K562 (cell line): ENCODE measurements around the gene OCIAD1. TPM values are rescaled to one million over a fixed set of nuclear protein-coding genes. Genes with fewer than 3 reads are reported as not detected.

Source experiments
- ATAC-seq: fragments of 200-7000 bp; cut with Tn5 transposase; 3 replicates; pipeline ENCODE4 v1.9.1; 2020; ENCODE audit warnings: moderate library complexity
- BruUV-seq: library from RNA; stranded (reverse); fragments of 400-500 nt; replicated peaks from 2 replicates; lab custom pipeline; 2021; lab: Mats Ljungman, UMichigan
- CTCF ChIA-PET: fragments of 300-600 bp; formaldehyde crosslinking; extraction: SDS; loops from one replicate; lab custom pipeline; 2021; ENCODE audit warnings: low intra/inter-chr PET ratio; lab: Yijun Ruan, JAX
- POLR2A ChIA-PET: fragments of 300-600, 350-650 bp; sonication (Branson Sonifier 250); formaldehyde crosslinking; extraction: SDS; loops from one replicate; lab custom pipeline; 2021; ENCODE audit warnings: antibody characterized with exemption, inconsistent platforms; lab: Yijun Ruan, JAX
- DNase-seq, 4 experiments: peaks; one replicate each; pipeline versions ENCODE4 v3.0.0 to v3.0.0-alpha.2; 2011 to 2018; ENCODE audit warnings: low spot score in 3 of 4, mixed read lengths in 3 of 4; ENCODE audit errors: extremely low read depth in 1 of 4
- FAIRE-seq: peaks from 2 replicates; lab custom pipeline; 2011; peaks lifted over from hg19 to GRCh38; lab: Jason Lieb, UNC
- H2AFZ ChIP-seq: 2 replicates; pipeline ENCODE4 v1.6.0; 2011; ENCODE audit warnings: low read depth, low read length, control low read depth, inconsistent platforms
- H3K27ac ChIP-seq: fragments of 200-600 bp; 3 replicates; pipeline ENCODE4 v1.8.0; 2011; ENCODE audit warnings: low read depth, mild to moderate bottlenecking, control low read depth, inconsistent platforms, low read length, moderate library complexity, mixed read lengths; ENCODE audit errors: extremely low read depth
- H3K27me3 ChIP-seq, 2 experiments: fragments of 300-600 bp in 1 of 2; 2 replicates in 1 of 2; 3 replicates in 1 of 2; pipeline versions ENCODE4 v1.6.0 to v1.8.0; 2011; ENCODE audit warnings: inconsistent platforms in 2 of 2, low read length in 2 of 2, mild to moderate bottlenecking in 1 of 2, mixed read lengths in 1 of 2, moderate library complexity in 1 of 2; ENCODE audit not compliant: control insufficient read depth in 2 of 2, insufficient read depth in 2 of 2
- H3K36me3 ChIP-seq: fragments of 300-600 bp; 3 replicates; pipeline ENCODE4 v1.8.0; 2011; ENCODE audit warnings: mild to moderate bottlenecking, low read length, inconsistent platforms; ENCODE audit not compliant: control insufficient read depth, insufficient read depth
- H3K4me1 ChIP-seq, 2 experiments: fragments of 200-600 bp in 1 of 2; replicated peaks in 1 of 2; 2 replicates in 1 of 2; 3 replicates in 1 of 2; pipeline versions ENCODE4 v1.5.1 to v1.8.0; 2011; ENCODE audit warnings: inconsistent platforms in 2 of 2, low read length in 2 of 2, mild to moderate bottlenecking in 1 of 2, mixed read lengths in 1 of 2, moderate library complexity in 1 of 2; ENCODE audit not compliant: control insufficient read depth in 2 of 2, insufficient read depth in 2 of 2
- H3K4me2 ChIP-seq: 2 replicates; pipeline ENCODE4 v1.6.1; 2011; ENCODE audit warnings: low read length, control low read depth, inconsistent platforms, mixed read lengths; ENCODE audit not compliant: insufficient read depth
- H3K4me3 ChIP-seq: fragments of 200-600 bp; sonication (generic), shearing (Covaris generic); 2 replicates; pipeline ENCODE4 v1.5.1; 2016; ENCODE audit warnings: control low read depth, inconsistent platforms
- H3K79me2 ChIP-seq: fragments of 200-600 bp; 3 replicates; pipeline ENCODE4 v1.8.0; 2011; ENCODE audit warnings: low read length, inconsistent platforms; ENCODE audit not compliant: control insufficient read depth, insufficient read depth
- H3K9ac ChIP-seq, 2 experiments: 2 replicates each; pipeline versions ENCODE4 v1.6.0 to v1.6.1; 2011; ENCODE audit warnings: low read depth in 2 of 2, low read length in 2 of 2, control low read depth in 1 of 2, inconsistent platforms in 1 of 2, mild to moderate bottlenecking in 1 of 2, mixed read lengths in 1 of 2; ENCODE audit not compliant: insufficient read depth in 1 of 2
- H3K9me1 ChIP-seq: one replicate; pipeline ENCODE4 v1.6.0; 2011; ENCODE audit warnings: inconsistent platforms, mild to moderate bottlenecking, low read length, moderate library complexity; ENCODE audit not compliant: control insufficient read depth, insufficient read depth
- H3K9me3 ChIP-seq: replicated peaks from 2 replicates; pipeline ENCODE4 v1.5.1; 2011; ENCODE audit warnings: low read depth, low read length, inconsistent platforms; ENCODE audit not compliant: control insufficient read depth, insufficient read depth
- H4K20me1 ChIP-seq: replicated peaks from 2 replicates; pipeline ENCODE4 v1.6.1; 2011; ENCODE audit warnings: low read length, inconsistent platforms, mixed read lengths; ENCODE audit not compliant: control insufficient read depth, insufficient read depth
- MGA ChIP-seq: fragments of 450-650 bp; IDR thresholded peaks from 2 replicates; pipeline ENCODE4 v1.6.1; 2016; ENCODE audit warnings: mild to moderate bottlenecking, moderate library complexity
- SAFB ChIP-seq: fragments of 200-400 bp; formaldehyde crosslinking; IDR thresholded peaks from 2 replicates; pipeline ENCODE4 v1.6.1; 2017; ENCODE audit warnings: low read depth, low read length, borderline replicate concordance
- TCF7L2 ChIP-seq: fragments of 150-350 bp; IDR thresholded peaks from 2 replicates; pipeline ENCODE4 v1.6.1; 2016; ENCODE audit warnings: low read depth, mild to moderate bottlenecking, low read length, moderate library complexity
- ZFP91 ChIP-seq: sonication (generic); formaldehyde crosslinking; IDR thresholded peaks from 2 replicates; pipeline ENCODE4 v1.8.0; 2022; ENCODE audit warnings: mild to moderate bottlenecking, missing genetic modification reagents
- in situ Hi-C: fragments of 300-500 bp; cut with MboI; formaldehyde crosslinking; loops from 4 replicates; pipeline ENCODE4 v1.15.0; 2018; ENCODE audit warnings: inconsistent platforms, mixed read lengths
- intact Hi-C: fragments of 100-400 bp; cut with micrococcal nuclease; formaldehyde crosslinking; loops from 2 replicates; pipeline ENCODE4 v1.14.2; 2022
- polyA plus RNA-seq, 8 experiments: library from polyadenylated mRNA; depleted of rRNA in 4 of 8; stranded (reverse) in 5 of 8; unstranded in 3 of 8; fragments of >200 nt; fragmentation: Nextera tagmentation in 2 of 8; fragmentation: Illumina TruSeq in 1 of 8; extraction: Ambion mirVana in 2 of 8; extraction: Trizol in 1 of 8; gene quantifications; 2 replicates each; pipeline versions ENCODE4 v1.2.1 to v1.2.3, GENCODE V29; 2011 to 2014; ENCODE audit warnings: inconsistent platforms in 1 of 8, missing spikeins in 1 of 8
- total RNA-seq, 7 experiments: library from RNA; depleted of rRNA in 6 of 7; stranded (reverse); fragments of >200 nt in 6 of 7; fragmentation: Illumina TruSeq in 2 of 7; extraction: Trizol in 2 of 7; gene quantifications; 2 replicates each; pipeline versions ENCODE4 v1.2.1 to v1.2.3, GENCODE V29; 2011 to 2021; ENCODE audit warnings: low replicate concordance in 1 of 7

The OCIAD1 gene
- total and polyA plus RNA-seq, 9 of the 15 experiments (the other 6 are each of a cell fraction or from before 2014, with no cell fraction given): 99.0 to 358 (median 196) TPM

- CTCF ChIA-PET: no interaction called here
- intact Hi-C loops: no loop called here
- BruUV-seq: no TSS peak
These were observed 71.4 kb downstream of the OCIAD1 start for GRCh38 chr4:48902266-48902665.

More at GRCh38 chr4:48902266-48902665, 71.4 kb downstream of the OCIAD1 start:
- DNase-seq: no peak
- no peak overlapping the region for H3K9ac ChIP-seq
- POLR2A ChIA-PET: no interaction called here
- H2AFZ ChIP-seq: no peak overlapping the region
- H3K4me3 ChIP-seq: no peak overlapping the region
- in situ Hi-C loops: no loop called here
- TF ChIP-seq SAFB: no peak
- no peak for TF ChIP-seq MGA
- no peak for TF ChIP-seq ZFP91 (CRISPR knock-in tag)
- TF ChIP-seq TCF7L2: no peak
- TF ChIP-seq, all 486 proteins: peak for 0
- Histone ChIP-seq H3K9me3 (no peaks in the 10 kb centered on the region), H3K79me2 (no peaks in the 10 kb centered on the region), H3K4me1 (peaks cover 6 to 17% of the 10 kb centered on the region in 2 experiments; a peak in 4 of 5 replicates), H3K27ac (no peak overlapping the region), H3K4me2 (no peak overlapping the region), H3K9me1 (no peaks in the 10 kb centered on the region), H4K20me1 (no peaks in the 10 kb centered on the region), H3K36me3 (no peaks in the 10 kb centered on the region), H3K27me3 (no peaks in the 10 kb centered on the region)
- no peak for ATAC-seq
- FAIRE-seq: no peak
